DMS79 treated with DMSO at 0.1 percent for 48 hours (cell line): ENCODE measurements around the gene INO80.

Source experiments
- DNase-seq: peaks from one replicate; lab custom pipeline; 2025; lab: John Stamatoyannopoulos, UW

Gene INO80

DNA sequence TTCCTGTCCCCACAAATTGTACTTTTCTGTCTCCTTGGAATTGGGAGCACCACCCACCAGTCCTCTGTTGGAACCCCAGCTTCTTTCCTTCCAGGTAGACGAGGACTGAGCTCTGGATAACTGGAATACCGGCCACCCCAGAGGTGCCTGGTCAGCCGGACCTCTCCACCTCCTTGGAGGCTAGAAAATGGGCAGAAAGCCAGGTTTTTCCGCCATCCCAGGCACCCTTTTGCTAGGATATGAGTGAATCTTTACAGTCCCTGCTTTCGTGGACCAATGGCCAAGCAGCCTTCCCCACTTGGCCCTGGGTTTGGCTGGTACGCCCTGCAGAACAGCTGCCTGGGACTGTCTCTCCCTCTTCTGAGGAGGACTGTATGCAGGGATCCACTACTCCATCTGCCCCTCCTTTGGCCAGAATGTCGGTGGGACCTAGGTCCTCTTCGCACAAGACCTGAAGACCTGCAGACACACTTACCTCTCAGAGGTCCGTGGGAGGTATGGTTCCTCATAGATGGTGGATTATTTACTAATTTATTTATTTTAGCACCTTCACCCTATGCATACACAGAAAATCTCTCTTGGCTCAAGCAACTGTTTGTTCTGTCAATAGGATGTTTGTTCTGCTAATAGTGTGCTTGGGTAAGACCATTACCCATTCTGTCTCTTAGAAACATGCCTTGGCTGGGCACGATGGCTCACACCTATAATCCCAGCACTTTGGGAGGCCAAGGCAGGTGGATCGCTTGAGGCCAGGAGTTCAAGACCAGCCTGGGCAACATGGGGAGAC is 171.4 kb downstream of the INO80 start:
- no peak for DNase-seq

DNA sequence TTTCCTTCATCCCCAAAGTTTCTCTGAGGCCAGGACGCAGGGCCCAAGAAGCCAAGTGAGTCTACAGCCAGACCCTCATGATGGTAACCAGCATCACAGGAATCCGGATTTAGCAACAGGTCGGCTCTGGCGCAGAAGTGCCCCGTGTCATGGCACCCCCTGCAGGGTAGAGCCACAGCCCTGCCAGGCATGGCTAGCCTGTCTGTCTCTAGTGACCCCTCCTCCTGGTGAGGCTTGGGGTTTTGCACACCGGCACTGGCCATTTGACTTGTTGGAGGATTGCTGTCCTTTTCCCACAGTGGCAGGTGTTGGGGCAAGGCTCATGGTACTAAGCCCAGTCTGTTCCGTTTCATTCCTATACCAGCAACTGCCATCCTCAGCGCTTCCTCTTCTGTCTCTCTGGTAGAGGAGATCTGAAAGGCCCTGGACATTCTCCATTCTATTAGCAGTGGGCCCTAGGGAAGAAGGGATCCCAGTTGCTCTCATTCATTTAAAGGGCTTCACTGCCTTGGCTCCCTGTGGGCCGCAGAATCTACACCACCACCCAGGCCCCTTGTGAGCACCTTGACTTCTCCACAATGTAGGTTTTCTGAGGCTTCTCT is 172.2 kb downstream of the INO80 start:
- DNase-seq, result no peak

DNA sequence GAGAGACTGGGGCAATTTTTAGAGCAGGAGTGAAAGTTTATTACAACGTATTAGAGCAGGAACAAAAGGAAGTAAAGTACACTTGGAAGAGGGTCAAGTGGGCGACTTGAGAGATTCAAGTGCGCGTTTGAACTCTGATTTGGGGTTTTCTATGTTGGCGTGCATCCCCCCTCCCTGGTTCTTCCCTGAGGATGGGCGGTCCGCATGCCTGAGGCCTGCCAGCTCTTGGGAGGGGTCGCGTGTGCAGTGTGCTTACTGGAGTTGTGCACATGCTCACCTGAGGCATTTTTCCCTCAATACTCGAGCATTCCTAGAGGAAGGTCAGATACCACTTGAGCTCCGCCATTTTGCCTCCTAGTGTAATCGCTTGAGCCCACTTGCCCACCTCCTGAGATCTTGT is 173.2 kb downstream of the INO80 start:
- peak; percentile 10 for DNase-seq

GRCh38 chr15:40942337-40942854 is 173.7 kb downstream of the INO80 start:
- no peak for DNase-seq

DNA sequence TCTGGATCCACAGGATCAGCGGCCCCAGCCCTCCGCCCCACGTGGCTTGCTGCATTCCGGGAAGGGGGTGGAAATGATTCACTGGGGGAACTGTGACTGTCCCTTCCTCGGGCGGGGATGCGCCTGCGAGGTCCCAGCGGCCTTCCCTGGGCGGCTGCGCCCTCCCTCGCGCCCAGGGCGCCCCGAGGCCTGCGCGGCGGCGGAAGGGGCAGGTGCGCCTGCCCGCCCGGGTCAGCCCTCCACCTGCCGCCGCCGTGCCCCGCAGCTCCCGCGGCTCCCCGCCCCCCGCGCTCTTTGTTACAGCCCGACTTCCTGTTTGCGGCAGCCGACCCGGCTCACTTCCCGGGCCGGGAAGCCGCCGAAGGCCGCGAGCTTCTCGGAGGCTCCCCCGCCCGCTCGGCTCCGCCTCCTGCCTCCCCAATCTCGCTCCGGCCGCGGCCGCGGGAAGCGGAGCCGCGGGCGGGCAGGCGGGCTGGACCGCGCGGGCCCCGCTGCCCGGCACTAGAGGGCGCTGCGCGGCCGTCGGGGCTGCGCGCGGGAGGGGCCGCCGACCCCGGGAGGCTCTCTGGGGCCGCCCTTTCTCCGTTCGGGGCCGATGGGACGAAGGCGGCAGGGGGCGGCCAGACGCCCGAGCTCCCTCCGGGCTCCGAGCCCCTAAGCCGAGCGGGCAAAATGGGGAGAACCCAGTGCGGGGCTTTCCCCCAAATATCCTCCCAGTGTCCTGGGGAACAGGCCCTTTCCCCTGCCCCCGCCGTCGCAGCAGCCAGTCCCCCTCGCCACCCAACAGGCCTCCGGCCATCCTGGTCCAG is 174.3 kb downstream of the INO80 start:
- peak; percentile 48 for DNase-seq

GRCh38 chr15:40941068-40941527 is 175.0 kb downstream of the INO80 start:
- DNase-seq, result no peak

- DNase-seq, result no peak
These were observed 175.7 kb downstream of the INO80 start for GRCh38 chr15:40940296-40940801.

- DNase-seq, result no peak
These were observed 177.6 kb downstream of the INO80 start for GRCh38 chr15:40938536-40938870.

GRCh38 chr15:40937762-40938535 is 178.1 kb downstream of the INO80 start:
- no peak for DNase-seq

DNA sequence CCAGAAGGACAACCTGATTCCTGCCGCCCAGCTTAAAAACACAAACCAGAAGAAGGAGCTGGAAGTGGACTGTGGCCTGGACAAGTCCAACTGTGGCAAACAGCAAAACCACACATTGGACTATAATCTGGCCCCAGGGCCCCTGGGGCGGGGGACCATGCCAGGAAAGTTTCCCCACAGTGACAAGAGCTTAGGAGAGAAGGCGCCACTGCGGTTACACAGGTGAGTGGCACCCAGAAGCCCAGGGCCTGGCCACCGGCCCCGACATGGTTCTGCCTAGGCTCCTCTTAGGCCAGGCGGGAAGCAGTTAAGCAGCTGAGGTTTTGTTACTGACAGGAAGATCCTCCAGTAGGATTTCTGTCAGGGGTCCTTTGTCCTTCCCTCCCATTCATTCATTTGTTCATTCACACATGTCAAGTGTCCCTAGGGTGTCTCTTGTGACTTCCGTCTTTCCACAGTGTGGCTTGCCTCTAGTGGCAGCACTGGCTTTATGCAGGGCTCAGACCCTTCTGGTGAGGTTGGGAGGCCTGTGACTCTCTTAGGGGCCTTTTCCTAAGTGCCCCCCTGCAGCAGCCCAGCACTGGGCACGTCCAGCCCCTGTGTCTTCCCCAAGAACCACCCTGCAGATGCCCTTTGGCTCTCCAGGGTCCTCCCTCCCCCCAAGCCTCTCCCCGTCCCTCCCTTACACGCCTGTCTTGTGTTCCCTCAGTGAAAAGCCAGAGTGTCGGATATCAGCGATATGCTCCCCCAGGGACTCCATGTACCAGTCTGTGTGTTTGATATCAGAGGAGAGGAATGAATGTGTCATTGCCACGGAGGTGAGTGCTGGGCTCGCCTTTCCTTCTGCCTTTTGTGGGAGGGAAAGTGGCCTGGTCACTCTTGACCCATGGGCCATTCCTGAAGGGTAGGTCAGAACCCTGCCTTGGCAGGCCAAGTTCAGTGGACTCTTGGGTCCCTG is 179.1 kb downstream of the INO80 start:
- DNase-seq, result no peak

- DNase-seq, result no peak
These were observed 179.8 kb downstream of the INO80 start for GRCh38 chr15:40936234-40936708.

- no peak for DNase-seq
These were observed 181.6 kb downstream of the INO80 start for GRCh38 chr15:40934457-40934856.

- DNase-seq, result no peak
These were observed 182.6 kb downstream of the INO80 start for GRCh38 chr15:40933517-40933902.

DNA sequence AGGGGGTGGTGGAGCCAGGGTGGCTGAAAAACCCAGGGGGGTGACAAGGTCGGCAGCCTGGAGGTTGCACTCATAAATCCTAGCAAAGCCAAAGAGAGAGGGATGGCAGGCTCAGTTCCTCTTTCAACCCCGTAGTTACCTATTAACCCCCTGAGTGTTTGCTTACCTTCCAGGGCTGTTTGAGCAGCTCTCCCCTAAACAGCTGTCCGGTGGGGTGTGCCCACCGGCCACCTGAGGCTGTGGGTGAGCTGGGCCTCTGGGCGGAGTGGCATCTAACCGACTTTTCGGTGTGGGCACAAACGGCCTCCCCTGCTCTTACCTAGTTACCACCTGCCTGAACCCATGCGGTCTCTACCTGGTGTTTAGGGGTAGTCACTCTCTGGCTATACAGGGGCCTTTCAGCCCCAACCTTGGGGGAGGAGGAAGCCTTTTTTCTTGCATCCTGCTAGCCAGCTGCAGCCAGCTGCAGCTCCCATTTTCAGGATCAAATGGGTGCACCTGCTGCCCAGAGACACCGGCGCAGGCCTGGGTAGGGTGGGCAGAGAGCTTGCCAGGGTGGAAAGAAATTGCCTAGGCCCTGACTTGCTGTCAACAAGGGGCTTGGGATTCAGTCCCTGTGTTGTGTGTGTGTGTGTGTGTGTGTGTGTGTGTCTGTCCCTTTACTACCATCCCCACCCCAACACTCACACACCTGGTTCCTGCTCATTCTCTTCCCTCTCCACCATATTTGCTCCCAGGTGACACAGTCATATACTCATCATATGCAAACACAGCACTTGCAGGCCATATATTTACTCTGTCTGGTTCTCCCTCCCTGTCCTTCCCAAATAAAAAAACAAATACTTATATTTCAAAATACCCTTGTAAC is 183.2 kb downstream of the INO80 start:
- DNase-seq, result no peak

DNA sequence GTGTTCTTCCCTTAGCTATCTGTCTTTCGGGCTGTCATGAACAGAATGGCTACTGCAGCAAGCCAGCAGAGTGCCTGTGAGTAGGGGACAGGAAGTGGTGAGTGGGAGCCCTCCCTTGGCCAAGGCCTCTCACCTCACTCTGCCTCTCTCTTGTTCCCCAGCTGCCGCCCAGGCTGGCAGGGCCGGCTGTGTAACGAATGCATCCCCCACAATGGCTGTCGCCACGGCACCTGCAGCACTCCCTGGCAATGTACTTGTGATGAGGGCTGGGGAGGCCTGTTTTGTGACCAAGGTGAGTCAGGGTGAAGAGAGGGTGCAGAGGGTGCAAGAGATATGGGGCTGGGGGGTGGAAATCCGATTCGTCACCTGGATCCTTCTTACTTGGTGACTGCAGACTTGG is 183.9 kb downstream of the INO80 start:
- DNase-seq, result no peak

GRCh38 chr15:40931300-40932142 is 184.6 kb downstream of the INO80 start:
- DNase-seq, result no peak

DNA sequence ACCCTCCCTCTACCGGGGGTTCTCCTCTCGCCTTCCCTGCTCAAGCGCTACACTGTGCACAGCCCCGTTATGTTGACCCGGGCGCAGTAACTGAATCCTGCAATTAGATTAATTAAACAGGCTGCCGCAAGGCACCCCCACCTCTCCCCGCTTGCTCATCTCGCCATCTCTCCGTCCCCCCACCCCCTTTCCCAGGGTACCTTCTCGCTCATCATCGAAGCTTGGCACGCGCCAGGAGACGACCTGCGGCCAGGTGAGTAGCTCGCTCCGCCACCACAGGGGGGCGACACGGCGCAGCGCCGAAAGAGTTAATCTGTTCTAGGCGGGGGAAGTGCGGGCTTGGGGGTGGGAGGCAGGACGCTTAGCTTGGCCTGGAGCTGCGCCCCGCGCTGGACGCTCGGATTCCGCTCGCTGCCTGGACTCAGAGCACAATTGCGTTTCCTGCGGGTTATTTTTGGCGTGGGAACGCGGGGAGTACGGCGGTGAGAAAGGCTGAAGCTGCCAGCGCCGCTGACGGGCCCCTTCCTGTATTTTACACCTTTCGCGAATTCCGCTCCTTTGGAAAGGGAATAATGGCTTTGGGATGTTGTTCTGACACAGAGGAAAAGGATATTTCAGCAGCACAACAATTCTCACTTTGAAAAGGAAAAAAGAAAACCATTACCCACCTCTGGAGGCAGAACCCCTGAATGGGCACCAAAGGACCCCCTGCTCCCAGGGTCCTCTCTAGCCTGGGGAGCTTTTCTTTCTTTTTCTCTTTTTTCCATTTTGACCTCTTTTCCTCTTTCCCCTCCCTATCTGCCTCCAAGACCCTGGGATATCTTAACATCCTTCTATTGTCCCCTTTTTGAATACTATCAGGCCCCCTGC is 185.4 kb downstream of the INO80 start:
- DNase-seq, result peak; percentile 7
